ENCODE results near the gene SUN3. TPM values are rescaled to one million over a fixed set of nuclear protein-coding genes. Genes with fewer than 3 reads are reported as not detected.
A peak's percentile ranks its signal among the peaks of the same experiment; 100 is the strongest.

Gene SUN3
- total RNA-seq, 1 donor from 2014 or later: not detected

DNA sequence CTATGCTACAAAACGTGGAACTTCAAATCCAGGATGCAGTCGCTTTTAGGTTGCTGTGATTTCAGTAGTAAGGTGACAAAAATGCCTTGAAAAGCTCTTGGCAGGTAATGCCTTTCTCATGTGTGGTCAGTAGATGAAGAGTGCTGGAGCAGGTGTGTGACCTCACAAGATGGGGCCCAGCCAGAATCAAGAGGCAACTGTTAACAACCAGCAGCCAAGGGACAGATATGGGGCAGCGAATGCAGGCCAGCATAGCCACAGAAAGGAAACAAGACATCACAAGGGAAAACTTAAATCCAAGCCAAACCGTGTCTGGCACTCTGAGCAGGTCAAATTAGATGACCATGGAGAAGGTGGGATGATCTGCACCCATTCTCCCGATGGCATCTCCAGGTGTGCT lies 61.8 kb downstream of the SUN3 start:
- no peaks in the 10 kb centered on the region for H3K9me3 ChIP-seq
- no peak overlapping the region for H3K4me3 ChIP-seq
- TF ChIP-seq CTCF (IDR thresholded peaks at IDR 0.05): no peak
- no peak for TF ChIP-seq POLR2A (IDR thresholded peaks at IDR 0.05)
- H3K27me3 ChIP-seq: no peaks in the 10 kb centered on the region
- DNase-seq (ENCODE audit: extremely low spot score in 2 of 2): no peak
- H3K27ac ChIP-seq: no peak overlapping the region
- H3K36me3 ChIP-seq: peaks cover 0 to 68% of the 10 kb centered on the region in 2 donors
- H3K4me1 ChIP-seq: peaks cover 6% of the 10 kb centered on the region
- intact Hi-C loops (cut with DNase I): no loop called here

- TF ChIP-seq CTCF (IDR thresholded peaks at IDR 0.05) (no peak), POLR2A (IDR thresholded peaks at IDR 0.05) (no peak), POLR2AphosphoS5 (IDR thresholded peaks at IDR 0.05; ENCODE audit: insufficient read depth in 1 of 2, low read depth in 1 of 2) (no peak)
- H3K36me3 ChIP-seq: peaks cover 0 to 70% of the 10 kb centered on the region in 2 donors
Measured at GRCh38 chr7:47965456-47965855, 63.5 kb downstream of the SUN3 start.

DNA sequence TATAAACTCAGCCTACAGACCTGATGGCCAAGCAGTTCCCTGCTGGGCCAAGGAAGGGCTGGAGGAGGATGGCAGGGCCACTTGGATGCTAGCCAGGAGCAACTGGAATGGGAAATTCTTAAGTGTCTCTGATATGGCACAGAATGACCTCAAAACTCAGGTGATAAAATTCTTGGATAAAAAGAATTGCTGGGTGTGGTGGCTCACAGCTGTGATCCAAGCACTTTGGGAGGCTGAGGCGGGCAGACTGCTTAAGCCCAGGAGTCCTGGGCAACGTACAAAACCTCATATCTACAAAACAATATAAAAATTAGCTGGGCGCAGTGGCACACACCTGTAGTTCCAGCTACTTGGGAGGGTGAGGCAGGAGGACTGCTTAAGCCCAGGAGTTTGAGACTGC lies 66.6 kb downstream of the SUN3 start:
- H3K27me3 ChIP-seq: no peaks in the 10 kb centered on the region
- intact Hi-C loops (cut with DNase I): no loop called here
- no peak for DNase-seq (ENCODE audit: extremely low spot score in 2 of 2)
- H3K36me3 ChIP-seq: peaks cover 0 to 60% of the 10 kb centered on the region in 2 donors
- no peak for TF ChIP-seq POLR2A (IDR thresholded peaks at IDR 0.05)
- no peak for TF ChIP-seq POLR2AphosphoS5 (IDR thresholded peaks at IDR 0.05; ENCODE audit: insufficient read depth in 1 of 2, low read depth in 1 of 2)
- no peak for TF ChIP-seq CTCF (IDR thresholded peaks at IDR 0.05)
- H3K4me1 ChIP-seq: no peaks in the 10 kb centered on the region
- H3K4me3 ChIP-seq: no peak overlapping the region
- no peaks in the 10 kb centered on the region for H3K9me3 ChIP-seq
- no peak overlapping the region for H3K27ac ChIP-seq

More at GRCh38 chr7:47965456-47965855, 63.5 kb downstream of the SUN3 start:
- no peak overlapping the region for H3K4me3 ChIP-seq
- intact Hi-C loops (cut with DNase I): no loop called here
- no peaks in the 10 kb centered on the region for H3K9me3 ChIP-seq
- H3K27me3 ChIP-seq: no peaks in the 10 kb centered on the region
- no peak for DNase-seq (ENCODE audit: extremely low spot score in 2 of 2)
- no peak overlapping the region for H3K27ac ChIP-seq
- peaks cover 6% of the 10 kb centered on the region for H3K4me1 ChIP-seq

- Histone ChIP-seq H3K4me3 (no peak overlapping the region), H3K27me3 (no peaks in the 10 kb centered on the region), H3K4me1 (no peaks in the 10 kb centered on the region), H3K36me3 (peaks cover 0 to 21% of the 10 kb centered on the region in 2 donors), H3K27ac (no peak overlapping the region), H3K9me3 (no peaks in the 10 kb centered on the region)
- no peak for TF ChIP-seq CTCF (IDR thresholded peaks at IDR 0.05)
- no peak for TF ChIP-seq POLR2AphosphoS5 (IDR thresholded peaks at IDR 0.05; ENCODE audit: insufficient read depth in 1 of 2, low read depth in 1 of 2)
- no peak for TF ChIP-seq POLR2A (IDR thresholded peaks at IDR 0.05)
- intact Hi-C loops (cut with DNase I): no loop called here
- DNase-seq (ENCODE audit: extremely low spot score in 2 of 2): no peak
Measured at GRCh38 chr7:47957156-47957555, 71.8 kb downstream of the SUN3 start.

DNA sequence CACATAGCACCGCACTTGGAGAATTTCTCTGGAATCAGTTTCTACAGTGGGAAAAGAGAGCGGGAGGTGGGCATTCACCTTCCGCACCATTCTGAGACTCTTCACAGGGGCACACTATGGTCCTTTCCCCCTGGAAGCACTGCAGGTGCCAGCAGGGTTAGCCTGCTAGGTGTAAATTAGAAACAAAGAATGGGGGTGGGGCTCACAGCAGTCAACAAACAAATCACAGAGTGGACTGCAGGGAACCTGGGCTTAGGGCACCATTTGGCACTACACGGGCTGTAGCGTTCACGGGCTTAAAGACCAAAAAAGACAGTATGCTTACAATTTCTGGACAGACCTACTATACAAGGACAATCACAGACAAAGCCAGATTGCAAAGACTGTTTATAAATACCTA lies 72.7 kb downstream of the SUN3 start:
- Histone ChIP-seq H3K27me3 (no peaks in the 10 kb centered on the region), H3K4me3 (no peak overlapping the region), H3K36me3 (peaks cover 0 to 12% of the 10 kb centered on the region in 2 donors), H3K27ac (no peak overlapping the region), H3K9me3 (no peaks in the 10 kb centered on the region), H3K4me1 (no peaks in the 10 kb centered on the region)
- intact Hi-C loops (cut with DNase I): no loop called here
- TF ChIP-seq CTCF (IDR thresholded peaks at IDR 0.05): no peak
- no peak for TF ChIP-seq POLR2AphosphoS5 (IDR thresholded peaks at IDR 0.05; ENCODE audit: insufficient read depth in 1 of 2, low read depth in 1 of 2)
- no peak for TF ChIP-seq POLR2A (IDR thresholded peaks at IDR 0.05)
- peak in 1 of 2 donors; percentile 16 for DNase-seq (ENCODE audit: extremely low spot score in 2 of 2)

Data from vagina (tissue), 2 donors.